Prostate gland (tissue), 2 donors: ENCODE results near the gene DYSF. TPM values are rescaled to one million over a fixed set of nuclear protein-coding genes. Genes with fewer than 3 reads are reported as not detected.

Experiments used
- DNase-seq: peaks from one replicate; pipeline ENCODE4 v3.0.0-alpha.2; 2019; ENCODE audit warnings: low spot score
- H3K27ac ChIP-seq, 2 donors: fragments of 200-600 bp; sonication (generic); 2 replicates each; pipeline ENCODE4 v1.5.1; 2017 to 2019
- H3K27me3 ChIP-seq: fragments of 200-600 bp; sonication (generic); replicated peaks from 2 replicates; pipeline ENCODE4 v1.5.1; 2019; ENCODE audit not compliant: insufficient read depth
- H3K36me3 ChIP-seq, 2 donors: fragments of 200-600 bp; sonication (generic); 1 replicate in 1 of 2; 2 replicates in 1 of 2; pipeline versions ENCODE4 v1.5.1 to v1.8.1; 2017 to 2019
- H3K4me1 ChIP-seq: fragments of 200-600 bp; sonication (generic); replicated peaks from 2 replicates; pipeline ENCODE4 v1.5.1; 2019
- H3K4me3 ChIP-seq, 2 donors: fragments of 200-600 bp; sonication (generic); 2 replicates each; pipeline ENCODE4 v1.5.1; 2017 to 2019
- H3K9me3 ChIP-seq: fragments of 200-600 bp; sonication (generic); 2 replicates; pipeline ENCODE4 v1.5.1; 2017
- CTCF ChIP-seq, 4 experiments: fragments of 200-600 bp in 2 of 4; fragments of 450-650 bp in 2 of 4; sonication (generic) in 2 of 4; IDR thresholded peaks; 1 replicate in 3 of 4; 2 replicates in 1 of 4; pipeline ENCODE4 v1.5.1; 2016 to 2019; ENCODE audit warnings: antibody characterized with exemption in 4 of 4, mild to moderate bottlenecking in 2 of 4, moderate library complexity in 2 of 4
- POLR2A ChIP-seq: fragments of 450-650 bp; IDR thresholded peaks from one replicate; pipeline ENCODE4 v1.6.1; 2016; ENCODE audit warnings: antibody characterized with exemption, mild to moderate bottlenecking
- POLR2AphosphoS5 ChIP-seq: sonication (generic); formaldehyde crosslinking; IDR thresholded peaks from one replicate; pipeline ENCODE4 v1.6.1; 2017; ENCODE audit warnings: antibody characterized with exemption
- WGBS: methylation state at CpG from one replicate; pipeline ENCODE4 v1.1.5; 2018; 5-methylcytosine and 5-hydroxymethylcytosine counted together
- intact Hi-C: fragments of 100-400 bp; cut with DNase I; formaldehyde crosslinking; loops from one replicate; pipeline ENCODE4 v1.14.2; 2022
- total RNA-seq, 2 donors: library from RNA; depleted of rRNA; stranded (reverse); fragments of >200 nt; gene quantifications; one replicate each; pipeline ENCODE4 v1.1.0, GENCODE V29; 2016

The DYSF gene
- total RNA-seq, 2 donors from 2014 or later, result 5.9 to 9.4 TPM

GRCh38 chr2:71562518-71562917 is 109.2 kb downstream of the DYSF start:
- H3K9me3 ChIP-seq, result no peaks in the 10 kb centered on the region
- H3K27me3 ChIP-seq, result no peaks in the 10 kb centered on the region
- DNase-seq, result no peak
- no peak for TF ChIP-seq CTCF (IDR thresholded peaks at IDR 0.05)
- no peak for TF ChIP-seq POLR2AphosphoS5
- no peak for TF ChIP-seq POLR2A
- WGBS, result 88% methylated on average over 7 of the region's 7 CpGs
- no peaks in the 10 kb centered on the region for H3K4me1 ChIP-seq
- intact Hi-C loops, result no loop called here
- no peak overlapping the region for H3K4me3 ChIP-seq
- H3K27ac ChIP-seq, result no peak overlapping the region
- H3K36me3 ChIP-seq, result no peaks in the 10 kb centered on the region

GRCh38 chr2:71563872-71564271 is 110.5 kb downstream of the DYSF start:
- TF ChIP-seq POLR2AphosphoS5 (no peak), CTCF (IDR thresholded peaks at IDR 0.05) (no peak), POLR2A (no peak)
- Histone ChIP-seq H3K9me3 (no peaks in the 10 kb centered on the region), H3K4me3 (no peak overlapping the region), H3K27ac (no peak overlapping the region), H3K36me3 (no peaks in the 10 kb centered on the region), H3K4me1 (no peaks in the 10 kb centered on the region), H3K27me3 (no peaks in the 10 kb centered on the region)
- intact Hi-C loops, result no loop called here
- 84% methylated on average over 11 of the region's 11 CpGs for WGBS
- no peak for DNase-seq

- Histone ChIP-seq H3K27ac (no peak overlapping the region), H3K9me3 (no peaks in the 10 kb centered on the region), H3K4me1 (no peaks in the 10 kb centered on the region), H3K36me3 (no peaks in the 10 kb centered on the region), H3K27me3 (no peaks in the 10 kb centered on the region), H3K4me3 (no peak overlapping the region)
- DNase-seq, result no peak
- no peak for TF ChIP-seq POLR2AphosphoS5
- 82% methylated on average over 5 of the region's 5 CpGs for WGBS
- intact Hi-C loops, result no loop called here
Measured at GRCh38 chr2:71564361-71564760, 111.0 kb downstream of the DYSF start.

- DNase-seq, result no peak
- no peak overlapping the region for H3K4me3 ChIP-seq
- no peaks in the 10 kb centered on the region for H3K36me3 ChIP-seq
- intact Hi-C loops, result no loop called here
- 94% methylated on average over 7 of the region's 7 CpGs for WGBS
- no peaks in the 10 kb centered on the region for H3K4me1 ChIP-seq
- TF ChIP-seq POLR2A (no peak), POLR2AphosphoS5 (no peak), CTCF (IDR thresholded peaks at IDR 0.05) (no peak)
- H3K27ac ChIP-seq, result no peak overlapping the region
- H3K27me3 ChIP-seq, result no peaks in the 10 kb centered on the region
- H3K9me3 ChIP-seq, result no peaks in the 10 kb centered on the region
Measured at GRCh38 chr2:71564790-71565189, 111.4 kb downstream of the DYSF start.

- Histone ChIP-seq H3K27me3 (no peaks in the 10 kb centered on the region), H3K9me3 (no peaks in the 10 kb centered on the region), H3K36me3 (no peaks in the 10 kb centered on the region), H3K27ac (no peak overlapping the region), H3K4me3 (no peak overlapping the region), H3K4me1 (no peaks in the 10 kb centered on the region)
- TF ChIP-seq POLR2A (no peak), CTCF (IDR thresholded peaks at IDR 0.05) (no peak), POLR2AphosphoS5 (no peak)
- no peak for DNase-seq
- intact Hi-C loops, result no loop called here
- 65% methylated on average over 9 of the region's 9 CpGs for WGBS
Measured at GRCh38 chr2:71566372-71566771, 113.0 kb downstream of the DYSF start.
